Naive thymus-derived CD4-positive, alpha-beta T cell (primary cell): Measurements from ENCODE around the gene KCTD2. TPM values are rescaled to one million over a fixed set of nuclear protein-coding genes. Genes with fewer than 3 reads are reported as not detected.
"Not testable (repeated sequence)": the region's sequence is repeated elsewhere in the genome, so short reads cannot be mapped to it uniquely, and the experiment has no call there.

Source experiments
- ATAC-seq: fragments of 150-1000 bp; cut with Tn5 transposase; 2 replicates; pipeline ENCODE4 v1.10.0; 2021; ENCODE audit warnings: mild to moderate bottlenecking, moderate library complexity
- CTCF ChIA-PET: fragments of 350-600 bp; sonication (Branson Sonifier 250); formaldehyde crosslinking; loops from one replicate; lab custom pipeline; 2021; ENCODE audit warnings: antibody characterized with exemption; lab: Charles Lee
- POLR2A ChIA-PET: fragments of 350-600 bp; sonication (Branson Sonifier 250); formaldehyde crosslinking; loops from one replicate; lab custom pipeline; 2021; ENCODE audit warnings: antibody characterized with exemption, inconsistent platforms; lab: Charles Lee
- DNase-seq, 9 donors: peaks; one replicate each; pipeline versions ENCODE4 v3.0.0 to v3.0.0-alpha.2; 2020 to 2022; ENCODE audit warnings: mixed read lengths in 1 of 9
- H3K27ac ChIP-seq: one replicate; pipeline ENCODE4 v1.7.0; 2013; ENCODE audit warnings: mild to moderate bottlenecking, low read depth, low read length, moderate library complexity
- H3K27me3 ChIP-seq, 2 donors: one replicate each; pipeline ENCODE4 v1.7.0; 2013; ENCODE audit warnings: low read length in 2 of 2, mild to moderate bottlenecking in 2 of 2, moderate library complexity in 2 of 2; ENCODE audit not compliant: control insufficient read depth in 2 of 2, insufficient read depth in 2 of 2
- H3K36me3 ChIP-seq, 3 experiments: 1 replicate in 2 of 3; 2 replicates in 1 of 3; pipeline ENCODE4 v1.7.0; 2013; ENCODE audit warnings: low read length in 3 of 3, mild to moderate bottlenecking in 3 of 3, moderate library complexity in 1 of 3; ENCODE audit not compliant: insufficient read depth in 3 of 3, control insufficient read depth in 2 of 3
- H3K4me1 ChIP-seq, 2 donors: one replicate each; pipeline ENCODE4 v1.7.0; 2013; ENCODE audit warnings: low read length in 2 of 2, mild to moderate bottlenecking in 2 of 2, moderate library complexity in 1 of 2; ENCODE audit not compliant: control insufficient read depth in 2 of 2, insufficient read depth in 2 of 2
- H3K4me3 ChIP-seq: 2 replicates; pipeline ENCODE4 v1.7.0; 2013; ENCODE audit warnings: mild to moderate bottlenecking, low read length
- H3K9me3 ChIP-seq, 3 experiments: 1 replicate in 2 of 3; 2 replicates in 1 of 3; pipeline ENCODE4 v1.7.0; 2013; ENCODE audit warnings: low read length in 3 of 3; ENCODE audit not compliant: control insufficient read depth in 2 of 3
- H3K27ac Mint-ChIP-seq, 9 donors: one replicate each; pipeline ENCODE4 v1.8.0; 2020 to 2022; ENCODE audit warnings: mixed read lengths in 9 of 9, mild to moderate bottlenecking in 8 of 9, moderate library complexity in 5 of 9, inconsistent platforms in 2 of 9
- H3K27me3 Mint-ChIP-seq, 5 donors: one replicate each; pipeline ENCODE4 v1.8.0; 2021 to 2022; ENCODE audit warnings: mixed read lengths in 5 of 5, mild to moderate bottlenecking in 1 of 5
- H3K36me3 Mint-ChIP-seq, 5 donors: one replicate each; pipeline ENCODE4 v1.8.0; 2020 to 2022; ENCODE audit warnings: mixed read lengths in 5 of 5, mild to moderate bottlenecking in 3 of 5, inconsistent platforms in 1 of 5
- H3K4me1 Mint-ChIP-seq, 7 donors: one replicate each; pipeline ENCODE4 v1.8.0; 2020 to 2022; ENCODE audit warnings: mixed read lengths in 7 of 7, mild to moderate bottlenecking in 3 of 7, inconsistent platforms in 1 of 7
- H3K4me3 Mint-ChIP-seq, 10 donors: one replicate each; pipeline ENCODE4 v1.8.0; 2020 to 2022; ENCODE audit warnings: mild to moderate bottlenecking in 10 of 10, mixed read lengths in 10 of 10, moderate library complexity in 6 of 10, inconsistent platforms in 2 of 10
- H3K9me3 Mint-ChIP-seq, 11 donors: one replicate each; pipeline ENCODE4 v1.8.0; 2020 to 2022; ENCODE audit warnings: mixed read lengths in 11 of 11, mild to moderate bottlenecking in 4 of 11, inconsistent platforms in 1 of 11, moderate library complexity in 1 of 11
- intact Hi-C, 2 donors: fragments of 100-400 bp; cut with micrococcal nuclease; formaldehyde crosslinking; loops; one replicate each; pipeline ENCODE4 v1.15.1; 2023
- polyA plus RNA-seq, 2 donors: library from polyadenylated mRNA; unstranded; fragments of 300-500 nt; fragmentation: Illumina TruSeq; gene quantifications; one replicate each; pipeline ENCODE4 v1.2.3, GENCODE V29; 2021
- total RNA-seq, 6 experiments: library from RNA in 5 of 6; stranded (reverse) in 5 of 6; gene quantifications; 1 replicate in 5 of 6; 2 replicates in 1 of 6; pipeline ENCODE4 v1.2.3 and lab custom pipeline; 2021 to 2026

Gene KCTD2
- total and polyA plus RNA-seq, 7 experiments from 2014 or later, result 4.8 to 35.7 (median 20.1) TPM

GRCh38 chr17:75043789-75044188 is 3.2 kb upstream of the KCTD2 start:
- H3K36me3 Mint-ChIP-seq, result peaks cover 5 to 28% (median 17%) of the 10 kb centered on the region in 5 donors
- DNase-seq, H3K9me3 ChIP-seq, H3K27ac ChIP-seq, ATAC-seq, intact Hi-C loops, H3K4me3 ChIP-seq, H3K9me3 Mint-ChIP-seq, H3K4me3 Mint-ChIP-seq, H3K27me3 Mint-ChIP-seq, H3K27me3 ChIP-seq: not testable (repeated sequence)
- H3K36me3 ChIP-seq, result peaks cover 6 to 40% (median 7%) of the 10 kb centered on the region in 3 experiments
- peaks cover 13 to 16% of the 10 kb centered on the region in 2 donors for H3K4me1 ChIP-seq
- ChIA-PET CTCF (interaction anchor here (0.7 to 1.0 kb wide), 2 partner anchors 20 to 32 kb away, joined by 3 to 4 read pairs; no protein-coding TSS in a partner anchor), POLR2A (interaction anchor here (0.7 to 1.4 kb wide), 3 partner anchors 9 to 146 kb away, joined by 3 to 5 read pairs (median 4); no protein-coding TSS in a partner anchor)
- H3K27ac Mint-ChIP-seq, result peak overlapping the region in 2 of 9 donors; percentile 22 to 41
- peaks cover 29 to 53% (median 40%) of the 10 kb centered on the region in 7 donors for H3K4me1 Mint-ChIP-seq

GRCh38 chr17:75044716-75045115 is 2.3 kb upstream of the KCTD2 start:
- peak overlapping the region; percentile 29 to 70 (median 48) for H3K4me3 Mint-ChIP-seq
- peaks cover 13 to 16% of the 10 kb centered on the region in 2 donors for H3K4me1 ChIP-seq
- H3K4me3 ChIP-seq, result no peak overlapping the region
- intact Hi-C loops, result loop anchor here (5.0 kb wide), 3 partner anchors 43 to 138 kb away; partner anchors contain the start of genes ARMC7 (in 1 of the 2), SLC16A5 (in 1 of the 2) and SUMO2 (in 1 of the 2)
- H3K27me3 Mint-ChIP-seq, result no peaks in the 10 kb centered on the region
- H3K27ac Mint-ChIP-seq, result peak overlapping the region in 2 of 9 donors; percentile 67 to 98
- CTCF ChIA-PET, result no interaction called here
- DNase-seq (no peak), ATAC-seq (no peak)
- peaks cover 30 to 60% (median 49%) of the 10 kb centered on the region in 7 donors for H3K4me1 Mint-ChIP-seq
- POLR2A ChIA-PET, result interaction anchor here (0.6 to 1.2 kb wide), 3 partner anchors 32 to 622 kb away, joined by 3 to 7 read pairs (median 3); partner anchors contain the start of gene MRPL58
- H3K9me3 Mint-ChIP-seq, result no peaks in the 10 kb centered on the region
- H3K27ac ChIP-seq, result no peak overlapping the region
- H3K36me3 Mint-ChIP-seq, result peaks cover 4 to 21% (median 12%) of the 10 kb centered on the region in 5 donors
- H3K36me3 ChIP-seq, result peaks cover under 1 to 31% (median 2%) of the 10 kb centered on the region in 3 experiments
- H3K9me3 ChIP-seq, result no peaks in the 10 kb centered on the region
- no peaks in the 10 kb centered on the region for H3K27me3 ChIP-seq

GRCh38 chr17:75045946-75046406 is 1.0 kb upstream of the KCTD2 start:
- Histone ChIP-seq H3K27ac (peak overlapping the region; percentile 93), H3K4me1 (peaks cover 13 to 16% of the 10 kb centered on the region in 2 donors), H3K4me3 (peak overlapping the region; percentile 77), H3K36me3 (peaks cover 0 to 18% (median 0%) of the 10 kb centered on the region in 3 experiments)
- Mint-ChIP-seq H3K4me1 (peaks cover 30 to 59% (median 46%) of the 10 kb centered on the region in 7 donors), H3K4me3 (peak overlapping the region; percentile 95 to 99 (median 97)), H3K36me3 (peaks cover 0 to 13% (median 8%) of the 10 kb centered on the region in 5 donors), H3K27ac (peak overlapping the region; percentile 92 to 98 (median 96))
- POLR2A ChIA-PET, result interaction anchor here (0.8 to 4.9 kb wide), 7 partner anchors 8 to 137 kb away, joined by 4 to 58 read pairs (median 7); partner anchors contain the start of genes MRPL58 and SUMO2
- H3K27me3 ChIP-seq, H3K9me3 Mint-ChIP-seq, H3K9me3 ChIP-seq, DNase-seq, ATAC-seq, H3K27me3 Mint-ChIP-seq: not testable (repeated sequence)
- intact Hi-C loops, result loop anchor here (1.0 to 5.0 kb wide), 6 partner anchors 12 to 136 kb away; partner anchors contain the start of genes ARMC7 (in 1 of the 2), MRPL58 (in 1 of the 2), SLC16A5 (in 1 of the 2) and SUMO2 (in 1 of the 2)
- CTCF ChIA-PET, result interaction anchor here (1.5 kb wide), 1 partner anchor 14 kb away, joined by 6 read pairs; no protein-coding TSS in a partner anchor

GRCh38 chr17:75047398-75048098 is 523 bp downstream of the KCTD2 start:
- DNase-seq, result peak in 6 of 9 donors; percentile 11 to 35 (median 24)
- intact Hi-C loops, result loop anchor here (1.0 to 5.0 kb wide), 7 partner anchors 11 to 135 kb away; partner anchors contain the start of genes ARMC7 (in 1 of the 2), MRPL58 (in 1 of the 2), SLC16A5 (in 1 of the 2) and SUMO2 (in 1 of the 2)
- POLR2A ChIA-PET, result interaction anchor here (0.8 to 4.9 kb wide), 12 partner anchors 9 to 136 kb away, joined by 3 to 58 read pairs (median 6); partner anchors contain the start of genes HID1, MRPL58, SLC16A5 and SUMO2

GRCh38 chr17:75048249-75048878 is 1.3 kb downstream of the KCTD2 start:
- Histone ChIP-seq H3K4me1 (peaks cover 13 to 16% of the 10 kb centered on the region in 2 donors), H3K36me3 (peaks cover 0 to 22% (median 0%) of the 10 kb centered on the region in 3 experiments), H3K27ac (peak overlapping the region; percentile 71), H3K9me3 (no peaks in the 10 kb centered on the region), H3K27me3 (no peaks in the 10 kb centered on the region), H3K4me3 (peak overlapping the region; percentile 67)
- ChIA-PET CTCF (interaction anchor here (0.6 to 1.2 kb wide), 6 partner anchors 11 to 439 kb away, joined by 3 read pairs; no protein-coding TSS in a partner anchor), POLR2A (interaction anchor here (0.8 to 4.9 kb wide), 10 partner anchors 10 to 76 kb away, joined by 3 to 58 read pairs (median 6); partner anchors contain the start of genes HID1, MRPL58 and SLC16A5)
- no peaks in the 10 kb centered on the region for H3K9me3 Mint-ChIP-seq
- peak overlapping the region; percentile 87 to 99 (median 92) for H3K27ac Mint-ChIP-seq
- DNase-seq (no peak), ATAC-seq (no peak)
- H3K27me3 Mint-ChIP-seq, result no peaks in the 10 kb centered on the region
- peaks cover 0 to 12% (median 5%) of the 10 kb centered on the region in 5 donors for H3K36me3 Mint-ChIP-seq
- H3K4me3 Mint-ChIP-seq, result peak overlapping the region; percentile 79 to 99 (median 94)
- H3K4me1 Mint-ChIP-seq, result peaks cover 28 to 62% (median 49%) of the 10 kb centered on the region in 7 donors
- intact Hi-C loops, result loop anchor here (5.0 kb wide), 3 partner anchors 39 to 134 kb away; partner anchors contain the start of genes ARMC7 (in 1 of the 2), SLC16A5 (in 1 of the 2) and SUMO2 (in 1 of the 2)

More at GRCh38 chr17:75047398-75048098, 523 bp downstream of the KCTD2 start:
- peaks cover 0 to 14% (median 0%) of the 10 kb centered on the region in 3 experiments for H3K36me3 ChIP-seq
- Mint-ChIP-seq H3K27me3 (no peaks in the 10 kb centered on the region), H3K36me3 (peaks cover 0 to 8% (median 5%) of the 10 kb centered on the region in 5 donors), H3K4me1 (peaks cover 24 to 60% (median 49%) of the 10 kb centered on the region in 7 donors), H3K4me3 (peak overlapping the region; percentile 79 to 99 (median 94)), H3K27ac (peak overlapping the region; percentile 87 to 99 (median 92)), H3K9me3 (no peaks in the 10 kb centered on the region)
- CTCF ChIA-PET, result interaction anchor here (0.6 to 1.5 kb wide), 4 partner anchors 13 to 439 kb away, joined by 3 to 6 read pairs (median 3); no protein-coding TSS in a partner anchor
- H3K27me3 ChIP-seq, result no peaks in the 10 kb centered on the region
- H3K9me3 ChIP-seq, result no peaks in the 10 kb centered on the region
- ATAC-seq, result no peak
- H3K4me1 ChIP-seq, result peaks cover 13 to 16% of the 10 kb centered on the region in 2 donors
- peak overlapping the region; percentile 67 for H3K4me3 ChIP-seq
- H3K27ac ChIP-seq, result peak overlapping the region; percentile 71
